Endothelial cell of umbilical vein (primary cell): ENCODE measurements around the gene TBL2. TPM values are rescaled to one million over a fixed set of nuclear protein-coding genes. Genes with fewer than 3 reads are reported as not detected.

Experiments
- BruUV-seq: library from RNA; stranded (reverse); fragments of 400-500 nt; replicated peaks from 2 replicates; lab custom pipeline; 2021; lab: Mats Ljungman, UMichigan
- CTCF ChIA-PET: fragments of 300-600, 350-600 bp; sonication (Branson Sonifier 250); formaldehyde crosslinking; loops from one replicate; lab custom pipeline; 2021; ENCODE audit warnings: antibody characterized with exemption, inconsistent platforms; lab: Charles Lee
- POLR2A ChIA-PET: fragments of 300-600, 350-600 bp; sonication (Branson Sonifier 250); formaldehyde crosslinking; loops from one replicate; lab custom pipeline; 2021; ENCODE audit warnings: antibody characterized with exemption, inconsistent platforms; lab: Charles Lee
- DNase-seq: peaks from one replicate; pipeline ENCODE4 v3.0.0-alpha.2; 2011; ENCODE audit warnings: low read depth, low spot score
- FAIRE-seq: peaks from 2 replicates; lab custom pipeline; 2011; peaks lifted over from hg19 to GRCh38; lab: Jason Lieb, UNC
- H2AFZ ChIP-seq: 2 replicates; pipeline ENCODE4 v1.6.0; 2012; ENCODE audit warnings: low read depth, low read length, control low read depth, inconsistent platforms
- H3K27ac ChIP-seq: 2 replicates; pipeline ENCODE4 v1.5.1; 2011; ENCODE audit warnings: low read depth, mild to moderate bottlenecking, control low read depth, low read length, moderate library complexity; ENCODE audit not compliant: insufficient read depth
- H3K27me3 ChIP-seq, 2 experiments: 2 replicates each; pipeline versions ENCODE4 v1.6.0 to v1.6.1; 2011; ENCODE audit warnings: low read length in 2 of 2, mixed read lengths in 1 of 2; ENCODE audit not compliant: control insufficient read depth in 2 of 2, insufficient read depth in 2 of 2
- H3K36me3 ChIP-seq, 2 experiments: 2 replicates in 1 of 2; 3 replicates in 1 of 2; pipeline ENCODE4 v1.5.1; 2011; ENCODE audit warnings: low read length in 2 of 2, mild to moderate bottlenecking in 1 of 2, moderate library complexity in 1 of 2; ENCODE audit not compliant: control insufficient read depth in 2 of 2, insufficient read depth in 2 of 2; ENCODE audit errors: extremely low read depth in 1 of 2
- H3K4me1 ChIP-seq: 3 replicates; pipeline ENCODE4 v1.5.1; 2011; ENCODE audit warnings: mild to moderate bottlenecking, low read length; ENCODE audit not compliant: control insufficient read depth, insufficient read depth; ENCODE audit errors: extremely low read depth
- H3K4me2 ChIP-seq: 2 replicates; pipeline ENCODE4 v1.6.1; 2011; ENCODE audit warnings: low read length, control low read depth, mixed read lengths; ENCODE audit not compliant: insufficient read depth
- H3K4me3 ChIP-seq, 3 experiments: fragments of 200-600 bp in 1 of 3; sonication (generic), shearing (Covaris generic) in 1 of 3; replicated peaks in 1 of 3; 2 replicates each; pipeline ENCODE4 v1.5.1; 2011 to 2016; ENCODE audit warnings: control low read depth in 3 of 3, low read length in 3 of 3, mild to moderate bottlenecking in 2 of 3, inconsistent platforms in 1 of 3, low read depth in 1 of 3, moderate library complexity in 1 of 3; ENCODE audit not compliant: insufficient read depth in 1 of 3
- H3K79me2 ChIP-seq: 2 replicates; pipeline ENCODE4 v1.6.0; 2012; ENCODE audit warnings: low read length, inconsistent platforms; ENCODE audit not compliant: control insufficient read depth, insufficient read depth
- H3K9ac ChIP-seq: replicated peaks from 2 replicates; pipeline ENCODE3; 2011; ENCODE audit warnings: low read length, control low read depth; ENCODE audit not compliant: insufficient read depth; ENCODE audit errors: extremely low read depth
- H3K9me1 ChIP-seq: replicated peaks from 3 replicates; pipeline ENCODE4 v1.6.0; 2011; ENCODE audit warnings: mild to moderate bottlenecking, low read length; ENCODE audit not compliant: control insufficient read depth, insufficient read depth; ENCODE audit errors: extremely low read depth
- H3K9me3 ChIP-seq: replicated peaks from 2 replicates; pipeline ENCODE4 v1.5.1; 2012; ENCODE audit warnings: low read length, inconsistent platforms; ENCODE audit not compliant: control insufficient read depth, insufficient read depth
- H4K20me1 ChIP-seq: replicated peaks from 2 replicates; pipeline ENCODE3; 2011; ENCODE audit warnings: mild to moderate bottlenecking, low read length; ENCODE audit not compliant: control insufficient read depth, insufficient read depth; ENCODE audit errors: extremely low read depth
- CTCF ChIP-seq, 2 donors: IDR thresholded peaks; 1 replicate in 1 of 2; 2 replicates in 1 of 2; pipeline ENCODE4 v1.5.1; 2011; ENCODE audit warnings: low read length in 2 of 2, mild to moderate bottlenecking in 2 of 2, moderate library complexity in 2 of 2, control low read depth in 1 of 2, inconsistent platforms in 1 of 2, low read depth in 1 of 2; ENCODE audit not compliant: insufficient read depth in 1 of 2; ENCODE audit errors: extremely low read depth in 1 of 2
- FOS ChIP-seq: IDR thresholded peaks from 2 replicates; pipeline ENCODE4 v1.6.1; 2011; ENCODE audit warnings: mild to moderate bottlenecking, low read length, moderate library complexity, borderline replicate concordance; ENCODE audit not compliant: insufficient read depth
- dilution Hi-C: fragments of 300-500 bp; cut with MboI; formaldehyde crosslinking; loops from one replicate; pipeline ENCODE4 v1.15.0; 2019; ENCODE audit warnings: low sequenced_read_pairs; ENCODE audit not compliant: extremely low pct_ligation_motif_present
- intact Hi-C: fragments of 100-400 bp; cut with micrococcal nuclease; formaldehyde crosslinking; loops from one replicate; pipeline ENCODE4 v1.10.0; 2022
- polyA plus RNA-seq, 4 experiments: library from polyadenylated mRNA; depleted of rRNA in 3 of 4; stranded (reverse) in 3 of 4; unstranded in 1 of 4; fragments of >200 nt; gene quantifications; 2 replicates each; pipeline versions ENCODE4 v1.2.1 to v1.2.3, GENCODE V29; 2011 to 2012; ENCODE audit warnings: missing spikeins in 1 of 4
- total RNA-seq: library from RNA; stranded (reverse); gene quantifications from 2 replicates; pipeline ENCODE4 v1.2.3, GENCODE V29; 2021

Gene TBL2
- total and polyA plus RNA-seq, 2 donors (not counting 3 experiments of a cell fraction or from before 2014, with no cell fraction given): 38.6 to 48.4 TPM

- no peaks in the 10 kb centered on the region for H3K9me1 ChIP-seq
- DNase-seq (no peak), FAIRE-seq (no peak)
- intact Hi-C loops: no loop called here
- POLR2A ChIA-PET: no interaction called here
- CTCF ChIA-PET: interaction anchor here (1.1 to 1.4 kb wide), 2 partner anchors 165 to 175 kb away, joined by 4 read pairs; no protein-coding TSS in a partner anchor
- no peak overlapping the region for H3K9ac ChIP-seq
- dilution Hi-C loops: no loop called here
- peaks cover 0 to 4% of the 10 kb centered on the region in 2 experiments for H3K27me3 ChIP-seq
- no peaks in the 10 kb centered on the region for H3K36me3 ChIP-seq
- H3K4me3 ChIP-seq: no peak overlapping the region
- BruUV-seq: no TSS peak
- H3K4me2 ChIP-seq: no peak overlapping the region
- H3K9me3 ChIP-seq: no peaks in the 10 kb centered on the region
- peaks cover 16% of the 10 kb centered on the region for H3K79me2 ChIP-seq
- peak overlapping the region; percentile 43 for H2AFZ ChIP-seq
- TF ChIP-seq FOS (peak; percentile 42), CTCF (IDR thresholded peaks at IDR 0.05; ENCODE audit: extremely low read depth in 1 of 2, insufficient read depth in 1 of 2, low read depth in 1 of 2, low read length in 2 of 2) (no peak)
- peaks cover 14% of the 10 kb centered on the region for H3K4me1 ChIP-seq
- H3K27ac ChIP-seq: no peak overlapping the region
- H4K20me1 ChIP-seq: no peaks in the 10 kb centered on the region
Observed at GRCh38 chr7:73560109-73560835, 18.1 kb downstream of the TBL2 start.
